ENCODE results near the gene MPI. TPM values are rescaled to one million over a fixed set of nuclear protein-coding genes. Genes with fewer than 3 reads are reported as not detected.

The MPI gene
- total and polyA plus RNA-seq, 4 donors = 16.1 to 38.4 (median 31.9) TPM

DNA sequence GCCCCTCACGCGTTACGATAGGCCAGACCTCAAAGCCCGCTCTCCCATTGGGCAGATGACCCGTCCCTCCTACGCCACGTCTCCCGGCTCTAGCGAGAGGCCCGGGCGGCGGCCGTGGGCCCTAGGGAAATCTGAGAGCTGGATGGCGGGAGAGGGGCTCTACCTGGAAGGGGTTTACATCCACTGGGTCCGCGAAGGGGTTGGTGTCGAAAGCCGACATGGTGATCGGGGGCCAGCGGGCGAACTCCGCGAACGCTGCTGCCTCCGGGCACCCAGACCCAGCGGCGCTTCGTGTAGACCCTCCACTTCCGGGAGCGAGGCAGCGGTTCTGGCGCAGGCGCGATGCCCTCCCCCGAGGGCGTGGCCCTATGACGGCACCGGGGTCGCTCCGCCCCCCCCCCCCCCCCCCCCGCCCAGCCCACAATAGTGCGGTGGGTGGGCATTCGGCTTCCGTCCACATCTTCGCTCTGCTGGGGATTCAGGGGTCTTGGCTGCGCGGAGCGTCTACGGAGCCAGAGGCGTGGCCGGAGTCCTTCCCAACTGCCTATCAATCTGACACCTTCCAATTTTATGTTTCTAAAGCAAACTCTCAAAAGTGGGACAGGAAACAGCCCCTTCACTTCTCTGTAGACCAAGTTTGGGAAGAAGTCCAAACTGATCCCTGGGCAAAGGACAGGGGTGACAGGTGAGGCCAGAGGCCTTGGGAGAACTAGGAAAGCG lies 16.6 kb upstream of the MPI start, which contains the start of gene SCAMP2 (continued):
- TF ChIP-seq YY1 (IDR thresholded peaks at IDR 0.05) (peak; percentile 53), SP1 (IDR thresholded peaks at IDR 0.05) (peak; percentile 65), GABPA (IDR thresholded peaks at IDR 0.05 in 1 of 2, conservative IDR thresholded peaks at IDR 0.05 in 1 of 2) (peak in 1 of 2 donors; percentile 76)

DNA sequence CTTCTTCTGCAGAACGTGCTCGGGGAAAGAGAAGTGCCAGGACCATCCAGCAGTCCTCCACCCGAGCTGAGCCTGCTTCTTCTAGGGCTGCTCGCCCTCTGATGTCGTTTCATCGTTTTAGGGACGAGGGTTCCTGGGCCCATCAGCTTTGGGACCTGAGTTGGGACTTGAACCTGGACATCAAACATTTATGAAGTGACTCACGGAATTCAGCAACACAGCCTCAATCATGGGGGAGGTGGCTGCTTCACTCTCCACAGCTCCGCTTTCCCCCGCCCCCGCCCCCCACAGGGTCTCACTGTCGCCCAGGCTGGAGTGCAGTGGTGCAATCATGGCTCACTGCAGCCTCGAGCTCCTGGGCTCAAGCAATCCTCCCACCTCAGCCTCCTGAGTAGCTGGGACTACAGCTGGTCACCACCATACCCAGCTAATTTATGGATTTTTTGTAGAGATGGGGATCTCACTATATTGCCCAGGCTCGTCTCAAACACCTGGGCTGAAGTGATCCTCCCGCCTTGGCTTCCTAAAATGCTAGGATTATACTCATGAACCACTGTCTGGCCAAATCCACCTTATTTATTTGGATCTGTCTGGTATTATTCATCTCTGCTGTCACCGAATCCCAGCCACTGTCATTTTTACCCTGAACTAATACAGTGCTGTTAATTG lies 16.0 kb upstream of the MPI start:
- Histone ChIP-seq H3K9ac (ENCODE audit: low read depth in 1 of 2, low read length in 2 of 2) (peak overlapping the region in 1 of 2 donors; percentile 78), H3K27me3 (ENCODE audit: control insufficient read depth in 4 of 4, insufficient read depth in 4 of 4, low read length in 3 of 4) (no peaks in the 10 kb centered on the region), H3K4me1 (ENCODE audit: control insufficient read depth in 4 of 4, insufficient read depth in 4 of 4, low read length in 3 of 4) (peaks cover 8 to 40% (median 26%) of the 10 kb centered on the region in 4 donors), H3K27ac (ENCODE audit: low read depth in 1 of 2, low read length in 2 of 2) (peak overlapping the region; percentile 93 to 97), H3K36me3 (ENCODE audit: control insufficient read depth in 4 of 4, insufficient read depth in 3 of 4, low read depth in 1 of 4, low read length in 3 of 4) (no peaks in the 10 kb centered on the region), H3K4me3 (ENCODE audit: low read depth in 1 of 3, low read length in 3 of 3) (peak overlapping the region; percentile 54 to 96 (median 92)), H3K9me3 (ENCODE audit: control insufficient read depth in 4 of 4, low read length in 3 of 4) (no peaks in the 10 kb centered on the region)
- TF ChIP-seq HNF4G (IDR thresholded peaks at IDR 0.05) (no peak), JUND (IDR thresholded peaks at IDR 0.05) (no peak), YY1 (IDR thresholded peaks at IDR 0.05) (no peak), SP1 (IDR thresholded peaks at IDR 0.05) (no peak), HNF4A (conservative IDR thresholded peaks at IDR 0.05) (no peak), RXRA (IDR thresholded peaks at IDR 0.05) (no peak), RAD21 (IDR thresholded peaks at IDR 0.05) (no peak), GABPA (IDR thresholded peaks at IDR 0.05 in 1 of 2, conservative IDR thresholded peaks at IDR 0.05 in 1 of 2) (no peak), TAF1 (conservative IDR thresholded peaks at IDR 0.05) (no peak), FOXA1 (IDR thresholded peaks at IDR 0.05) (no peak), EGR1 (IDR thresholded peaks at IDR 0.05; ENCODE audit: low read depth in 2 of 2) (no peak), FOXA2 (IDR thresholded peaks at IDR 0.05) (no peak), NR2F2 (IDR thresholded peaks at IDR 0.05) (no peak)
- TF ChIP-seq, protein P1, sequence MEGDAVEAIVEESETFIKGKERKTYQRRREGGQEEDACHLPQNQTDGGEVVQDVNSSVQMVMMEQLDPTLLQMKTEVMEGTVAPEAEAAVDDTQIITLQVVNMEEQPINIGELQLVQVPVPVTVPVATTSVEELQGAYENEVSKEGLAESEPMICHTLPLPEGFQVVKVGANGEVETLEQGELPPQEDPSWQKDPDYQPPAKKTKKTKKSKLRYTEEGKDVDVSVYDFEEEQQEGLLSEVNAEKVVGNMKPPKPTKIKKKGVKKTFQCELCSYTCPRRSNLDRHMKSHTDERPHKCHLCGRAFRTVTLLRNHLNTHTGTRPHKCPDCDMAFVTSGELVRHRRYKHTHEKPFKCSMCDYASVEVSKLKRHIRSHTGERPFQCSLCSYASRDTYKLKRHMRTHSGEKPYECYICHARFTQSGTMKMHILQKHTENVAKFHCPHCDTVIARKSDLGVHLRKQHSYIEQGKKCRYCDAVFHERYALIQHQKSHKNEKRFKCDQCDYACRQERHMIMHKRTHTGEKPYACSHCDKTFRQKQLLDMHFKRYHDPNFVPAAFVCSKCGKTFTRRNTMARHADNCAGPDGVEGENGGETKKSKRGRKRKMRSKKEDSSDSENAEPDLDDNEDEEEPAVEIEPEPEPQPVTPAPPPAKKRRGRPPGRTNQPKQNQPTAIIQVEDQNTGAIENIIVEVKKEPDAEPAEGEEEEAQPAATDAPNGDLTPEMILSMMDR (IDR thresholded peaks at IDR 0.05; ENCODE audit: low read depth, low read length, missing input control) = no peak
- TF ChIP-seq, protein P2, sequence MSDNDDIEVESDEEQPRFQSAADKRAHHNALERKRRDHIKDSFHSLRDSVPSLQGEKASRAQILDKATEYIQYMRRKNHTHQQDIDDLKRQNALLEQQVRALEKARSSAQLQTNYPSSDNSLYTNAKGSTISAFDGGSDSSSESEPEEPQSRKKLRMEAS (IDR thresholded peaks at IDR 0.05) = no peak
- TF ChIP-seq, protein P3, sequence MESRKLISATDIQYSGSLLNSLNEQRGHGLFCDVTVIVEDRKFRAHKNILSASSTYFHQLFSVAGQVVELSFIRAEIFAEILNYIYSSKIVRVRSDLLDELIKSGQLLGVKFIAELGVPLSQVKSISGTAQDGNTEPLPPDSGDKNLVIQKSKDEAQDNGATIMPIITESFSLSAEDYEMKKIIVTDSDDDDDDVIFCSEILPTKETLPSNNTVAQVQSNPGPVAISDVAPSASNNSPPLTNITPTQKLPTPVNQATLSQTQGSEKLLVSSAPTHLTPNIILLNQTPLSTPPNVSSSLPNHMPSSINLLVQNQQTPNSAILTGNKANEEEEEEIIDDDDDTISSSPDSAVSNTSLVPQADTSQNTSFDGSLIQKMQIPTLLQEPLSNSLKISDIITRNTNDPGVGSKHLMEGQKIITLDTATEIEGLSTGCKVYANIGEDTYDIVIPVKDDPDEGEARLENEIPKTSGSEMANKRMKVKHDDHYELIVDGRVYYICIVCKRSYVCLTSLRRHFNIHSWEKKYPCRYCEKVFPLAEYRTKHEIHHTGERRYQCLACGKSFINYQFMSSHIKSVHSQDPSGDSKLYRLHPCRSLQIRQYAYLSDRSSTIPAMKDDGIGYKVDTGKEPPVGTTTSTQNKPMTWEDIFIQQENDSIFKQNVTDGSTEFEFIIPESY (IDR thresholded peaks at IDR 0.05) = no peak
- TF ChIP-seq, protein P4, sequence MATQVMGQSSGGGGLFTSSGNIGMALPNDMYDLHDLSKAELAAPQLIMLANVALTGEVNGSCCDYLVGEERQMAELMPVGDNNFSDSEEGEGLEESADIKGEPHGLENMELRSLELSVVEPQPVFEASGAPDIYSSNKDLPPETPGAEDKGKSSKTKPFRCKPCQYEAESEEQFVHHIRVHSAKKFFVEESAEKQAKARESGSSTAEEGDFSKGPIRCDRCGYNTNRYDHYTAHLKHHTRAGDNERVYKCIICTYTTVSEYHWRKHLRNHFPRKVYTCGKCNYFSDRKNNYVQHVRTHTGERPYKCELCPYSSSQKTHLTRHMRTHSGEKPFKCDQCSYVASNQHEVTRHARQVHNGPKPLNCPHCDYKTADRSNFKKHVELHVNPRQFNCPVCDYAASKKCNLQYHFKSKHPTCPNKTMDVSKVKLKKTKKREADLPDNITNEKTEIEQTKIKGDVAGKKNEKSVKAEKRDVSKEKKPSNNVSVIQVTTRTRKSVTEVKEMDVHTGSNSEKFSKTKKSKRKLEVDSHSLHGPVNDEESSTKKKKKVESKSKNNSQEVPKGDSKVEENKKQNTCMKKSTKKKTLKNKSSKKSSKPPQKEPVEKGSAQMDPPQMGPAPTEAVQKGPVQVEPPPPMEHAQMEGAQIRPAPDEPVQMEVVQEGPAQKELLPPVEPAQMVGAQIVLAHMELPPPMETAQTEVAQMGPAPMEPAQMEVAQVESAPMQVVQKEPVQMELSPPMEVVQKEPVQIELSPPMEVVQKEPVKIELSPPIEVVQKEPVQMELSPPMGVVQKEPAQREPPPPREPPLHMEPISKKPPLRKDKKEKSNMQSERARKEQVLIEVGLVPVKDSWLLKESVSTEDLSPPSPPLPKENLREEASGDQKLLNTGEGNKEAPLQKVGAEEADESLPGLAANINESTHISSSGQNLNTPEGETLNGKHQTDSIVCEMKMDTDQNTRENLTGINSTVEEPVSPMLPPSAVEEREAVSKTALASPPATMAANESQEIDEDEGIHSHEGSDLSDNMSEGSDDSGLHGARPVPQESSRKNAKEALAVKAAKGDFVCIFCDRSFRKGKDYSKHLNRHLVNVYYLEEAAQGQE (IDR thresholded peaks at IDR 0.05) = no peak
- TF ChIP-seq, protein P5, sequence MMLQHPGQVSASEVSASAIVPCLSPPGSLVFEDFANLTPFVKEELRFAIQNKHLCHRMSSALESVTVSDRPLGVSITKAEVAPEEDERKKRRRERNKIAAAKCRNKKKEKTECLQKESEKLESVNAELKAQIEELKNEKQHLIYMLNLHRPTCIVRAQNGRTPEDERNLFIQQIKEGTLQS (IDR thresholded peaks at IDR 0.05) = no peak
- 40% methylated on average over 16 of the region's 16 CpGs for WGBS
- no peak for DNase-seq (ENCODE audit: low spot score)

Data from liver (tissue), 9 donors.